Activated T-cell treated with anti-CD3 and anti-CD28 coated beads for 48 hours (primary cell): Measurements from ENCODE around the gene HNRNPH3.
"Not testable (repeated sequence)": the region's sequence is repeated elsewhere in the genome, so short reads cannot be mapped to it uniquely, and the experiment has no call there.

Experiments
- DNase-seq: peaks from one replicate; pipeline ENCODE4 v3.0.0-alpha.2; 2020; ENCODE audit warnings: low read depth

The HNRNPH3 gene

GRCh38 chr10:68331455-68332258, at the start of gene HNRNPH3:
Gene HNRNPH3, plus strand, starts transcription at chr10:68332064. Its CDS starts 5,158 bp downstream, at chr10:68337222.
- peak; percentile 98 for DNase-seq

GRCh38 chr10:68284062-68285001, 47.5 kb upstream of the HNRNPH3 start:
- DNase-seq: no peak

DNA sequence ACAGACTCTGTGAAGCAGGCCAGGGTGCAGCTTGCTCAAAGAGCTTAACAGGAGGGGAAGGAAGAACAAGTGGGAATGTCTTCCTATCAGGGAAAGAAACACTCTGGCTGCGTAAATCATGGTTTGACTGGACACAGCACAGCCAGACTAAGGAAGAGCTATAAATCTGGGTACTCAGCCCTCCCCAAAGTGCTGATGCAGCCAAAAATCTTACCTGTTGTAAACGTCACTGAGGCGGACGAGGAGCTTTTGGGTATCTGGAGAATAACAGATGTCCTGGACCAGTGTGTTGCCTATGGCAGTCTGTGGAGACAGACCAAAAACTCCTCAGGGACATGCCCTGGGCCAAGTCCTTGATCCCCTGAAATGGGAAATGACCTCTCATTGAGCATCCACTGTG, 43.1 kb upstream of the HNRNPH3 start:
- no peak for DNase-seq

- DNase-seq: no peak
Observed at GRCh38 chr10:68290736-68291135, 41.1 kb upstream of the HNRNPH3 start.

DNA sequence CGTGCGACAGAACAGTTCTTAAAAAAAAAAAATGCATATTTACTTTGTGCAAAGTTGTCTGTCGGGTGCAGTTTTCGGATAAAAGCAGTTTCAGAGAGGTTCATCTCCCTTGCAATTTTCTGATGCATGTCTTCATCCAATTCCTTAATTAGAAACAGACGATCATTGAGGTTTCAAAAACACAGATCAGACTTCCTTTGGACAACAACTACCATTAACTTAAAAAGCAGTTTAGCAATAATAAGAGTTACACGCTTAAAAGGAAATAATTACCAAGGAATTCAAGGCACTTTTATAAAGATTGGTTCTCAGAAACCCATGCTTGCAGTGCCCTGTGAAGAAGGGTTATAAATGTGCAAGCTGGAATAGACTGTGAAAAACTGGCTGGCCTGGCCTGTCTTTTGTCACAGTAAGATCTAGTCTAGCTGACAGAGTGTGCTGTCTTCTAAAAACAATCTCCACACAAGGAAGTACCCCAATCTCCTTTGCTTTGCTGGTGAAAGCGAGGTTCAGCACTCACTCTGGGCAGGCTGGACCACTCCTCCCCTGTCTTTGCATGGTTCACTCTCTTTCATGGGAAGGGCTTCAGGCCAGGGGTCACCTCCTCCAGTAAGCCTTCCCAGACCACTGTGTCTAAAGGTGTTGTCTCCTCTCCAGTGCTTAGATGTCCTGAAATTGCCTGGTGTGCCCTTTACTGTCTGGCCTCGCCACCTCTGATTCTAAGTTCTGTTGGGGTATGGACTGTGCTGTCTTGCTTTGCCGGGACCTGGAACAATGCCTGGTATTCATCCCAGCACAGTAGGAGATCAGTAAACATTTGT, 34.8 kb upstream of the HNRNPH3 start:
- DNase-seq: no peak

DNA sequence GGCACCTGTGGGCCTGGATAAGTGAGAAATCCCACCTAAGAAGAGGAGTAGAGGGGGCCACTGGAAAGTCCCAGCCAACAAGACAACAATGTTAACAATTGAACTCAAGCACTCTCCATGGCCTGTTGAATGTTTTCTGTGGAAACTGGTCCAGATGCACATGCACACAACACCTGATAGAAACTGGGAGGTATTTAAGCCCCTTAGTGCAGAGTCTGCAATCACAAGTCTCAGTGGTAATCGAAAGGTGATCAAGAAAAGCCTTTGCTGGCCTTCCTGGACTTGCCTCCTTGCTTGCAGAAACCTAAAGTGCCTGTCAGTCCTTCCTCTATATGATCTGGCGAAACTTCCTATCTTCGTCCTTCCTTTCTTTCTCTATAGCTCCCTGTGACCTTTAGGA, 30.6 kb upstream of the HNRNPH3 start:
- no peak for DNase-seq

- no peak for DNase-seq
Observed at GRCh38 chr10:68301790-68302502, 29.9 kb upstream of the HNRNPH3 start.

DNA sequence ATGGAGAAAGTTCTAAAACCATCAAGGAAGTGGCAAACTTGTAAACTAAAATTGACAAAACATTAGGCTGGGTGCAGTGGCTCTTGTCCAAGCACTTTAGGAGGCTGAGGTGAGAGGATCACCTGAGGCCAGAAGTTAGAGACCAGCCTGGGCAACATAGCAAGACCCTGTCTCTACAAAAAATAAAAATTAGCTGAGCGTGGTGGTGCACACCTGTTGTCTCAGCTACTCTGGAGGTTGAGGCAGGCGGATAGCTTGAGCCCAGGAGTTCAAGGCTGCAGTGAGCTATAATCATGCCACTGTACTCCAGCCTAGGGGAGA, 29.4 kb upstream of the HNRNPH3 start:
- DNase-seq: no peak

DNA sequence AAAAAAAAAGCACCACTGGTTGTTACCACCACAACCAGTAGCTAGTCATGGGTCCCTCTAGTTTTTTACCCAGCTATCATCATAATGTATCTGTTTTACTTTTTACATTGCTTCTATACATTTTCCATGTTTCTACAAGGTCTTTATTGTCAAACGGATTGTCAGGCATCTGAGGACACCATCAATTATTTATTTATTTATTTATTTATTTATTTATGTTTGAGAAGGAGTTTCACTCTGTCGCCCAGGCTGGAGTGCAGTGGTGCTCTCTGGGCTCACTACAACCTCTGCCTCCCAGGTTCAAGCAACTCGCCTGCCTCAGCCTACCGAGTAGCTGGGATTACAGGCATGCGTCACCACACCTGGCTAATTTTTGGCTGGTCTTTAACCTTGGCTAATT, 29.0 kb upstream of the HNRNPH3 start:
- no peak for DNase-seq

DNA sequence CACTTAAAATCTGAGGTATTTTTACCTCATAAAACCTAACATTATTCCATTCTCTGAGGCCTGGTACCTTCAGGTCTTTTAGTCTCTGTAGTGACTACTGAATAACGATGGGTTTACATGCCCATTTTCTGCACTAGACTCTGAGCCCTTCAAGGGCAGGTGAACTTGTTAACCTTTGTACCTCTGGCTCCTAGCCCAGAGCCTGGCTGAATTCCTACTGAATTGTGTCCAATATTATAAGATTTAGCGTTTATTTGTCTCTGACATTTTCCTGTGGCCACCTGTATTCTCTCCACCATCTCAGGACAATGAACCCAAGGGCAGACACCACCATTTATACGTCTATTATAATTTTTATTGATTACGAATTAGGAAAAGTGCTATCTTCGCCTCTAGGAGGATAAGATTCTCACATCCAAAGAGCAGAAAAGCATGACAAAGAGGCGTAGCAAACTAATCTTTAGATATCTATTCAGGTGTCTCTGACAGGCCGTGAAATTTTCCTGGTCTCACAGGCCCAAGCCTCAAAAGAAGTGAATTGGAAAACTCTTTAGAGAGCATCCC, 27.9 kb upstream of the HNRNPH3 start:
- no peak for DNase-seq

GRCh38 chr10:68305854-68306253, 26.0 kb upstream of the HNRNPH3 start:
- no peak for DNase-seq

DNA sequence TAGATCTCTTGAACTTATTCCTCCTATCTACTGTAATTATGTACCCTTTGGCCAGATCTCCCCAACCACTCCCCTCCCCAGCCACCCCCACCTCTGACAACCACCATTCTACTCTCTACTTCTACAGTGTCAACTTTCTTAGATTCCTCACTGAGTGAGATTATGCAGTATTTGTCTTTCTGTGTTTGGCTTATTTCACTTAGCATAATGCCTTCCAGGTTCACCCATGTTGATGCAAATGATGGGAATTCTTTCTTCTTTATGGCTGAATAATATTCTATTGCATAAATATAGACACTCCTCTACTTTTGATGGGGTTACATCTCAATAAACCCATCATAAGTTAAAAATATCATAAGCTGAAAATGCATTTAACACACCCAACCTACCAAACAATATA, 21.3 kb upstream of the HNRNPH3 start:
- no peak for DNase-seq

GRCh38 chr10:68314930-68315329, 16.9 kb upstream of the HNRNPH3 start:
- DNase-seq: not testable (repeated sequence)

DNA sequence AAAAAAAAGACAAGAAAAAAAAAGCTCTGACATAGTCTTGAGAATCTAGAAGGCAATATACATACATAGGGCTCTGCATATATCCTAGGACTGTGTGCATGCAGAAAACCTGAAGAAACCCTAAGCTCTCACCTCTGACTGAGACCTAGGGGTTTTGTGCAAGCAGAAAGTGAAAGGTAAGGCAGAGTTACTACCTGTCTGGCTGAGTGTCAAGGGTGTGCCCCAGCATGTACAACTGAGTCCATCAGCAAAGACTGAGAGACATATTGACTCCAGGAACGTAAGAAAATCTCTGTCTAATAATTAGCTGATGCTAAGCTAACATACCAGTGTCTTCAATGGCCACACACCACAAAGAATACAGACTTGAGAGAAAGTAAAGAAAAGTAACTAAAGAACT, 16.3 kb upstream of the HNRNPH3 start:
- no peak for DNase-seq

DNA sequence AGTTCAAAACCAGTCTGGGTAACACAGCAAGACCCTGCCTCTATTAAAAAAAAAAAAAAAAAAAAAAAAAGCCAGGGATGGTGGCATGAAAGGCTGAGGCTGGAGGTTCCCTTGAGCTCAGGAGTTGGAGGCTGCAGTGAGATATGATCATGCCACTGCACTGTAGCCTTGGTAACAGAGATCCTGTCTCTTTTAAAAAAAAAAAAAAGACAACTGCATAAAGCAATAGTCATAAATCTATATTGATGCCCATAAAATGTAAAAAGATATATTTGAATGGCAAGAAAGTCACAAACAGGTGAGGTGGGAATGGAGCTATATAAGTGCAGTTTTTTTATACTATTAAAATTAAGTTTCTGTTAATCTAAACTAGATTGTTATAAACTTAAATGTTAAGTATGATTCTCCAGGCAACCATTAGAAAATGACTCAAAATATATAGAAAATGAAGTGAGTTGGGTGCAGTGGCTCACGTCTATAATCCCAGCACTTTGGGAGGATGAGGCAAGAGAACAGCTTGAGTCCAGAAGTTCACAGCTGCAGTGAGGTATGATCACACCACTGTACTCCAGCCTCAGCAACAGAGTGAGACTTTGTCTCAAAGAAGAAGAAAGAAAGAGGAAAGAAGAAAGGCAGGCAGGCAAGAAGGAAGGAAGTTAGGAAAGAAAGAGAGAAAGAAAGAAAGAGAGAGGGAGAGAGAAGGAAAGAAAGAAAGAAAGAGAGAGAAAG, 13.4 kb upstream of the HNRNPH3 start:
- no peak for DNase-seq

GRCh38 chr10:68324396-68324795, 7.5 kb upstream of the HNRNPH3 start:
- DNase-seq: not testable (repeated sequence)

GRCh38 chr10:68327889-68328786, 3.7 kb upstream of the HNRNPH3 start:
- no peak for DNase-seq

DNA sequence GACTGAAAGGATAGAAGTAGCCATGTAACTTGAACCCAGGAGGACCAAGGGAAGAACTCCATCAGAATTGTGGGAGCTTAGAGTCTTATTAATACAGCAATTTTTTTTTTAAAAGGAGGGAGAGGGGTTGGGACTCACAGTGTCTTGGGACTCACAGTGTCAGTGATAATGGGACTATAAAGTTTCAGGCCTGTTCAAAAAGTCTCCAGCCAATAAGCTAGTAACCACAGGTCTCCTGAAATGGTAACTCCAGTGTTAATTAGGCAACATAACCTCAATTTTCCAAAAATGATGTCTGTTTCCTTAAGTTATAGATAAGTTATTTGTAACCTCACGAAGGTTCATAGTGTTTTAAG, 2.4 kb upstream of the HNRNPH3 start:
- DNase-seq: no peak

DNA sequence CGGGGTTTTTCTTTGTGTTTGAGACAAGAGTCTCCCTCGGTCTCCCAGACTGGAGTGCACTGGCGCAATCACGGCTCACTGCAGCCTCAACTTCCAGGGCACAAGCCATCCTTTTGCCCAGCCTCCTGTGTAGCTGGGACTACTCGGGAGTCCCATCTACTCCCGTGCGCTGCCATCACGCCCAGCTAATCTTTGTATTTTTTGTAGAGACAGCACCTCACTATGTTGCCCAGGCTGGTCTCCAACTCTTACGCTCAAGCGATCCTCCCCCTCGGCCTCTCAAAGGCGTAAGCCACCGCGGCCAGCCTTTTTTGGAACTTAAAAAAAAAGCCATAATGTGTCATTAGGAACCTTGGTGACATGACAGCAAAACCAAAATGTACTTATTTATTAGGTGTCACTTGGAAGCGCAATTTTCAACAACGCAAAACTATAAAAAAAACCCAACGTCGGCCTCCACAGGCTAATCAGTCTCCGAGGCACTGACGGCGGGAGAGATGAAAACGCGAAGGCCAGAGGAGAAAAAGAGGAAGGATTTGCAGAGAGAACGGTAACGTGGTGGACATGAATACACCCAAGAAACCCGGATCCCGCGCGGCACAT, 911 bp upstream of the HNRNPH3 start:
- no peak for DNase-seq
